HG02610 (cell line): ENCODE data around the gene SLC6A18.

Experiments used
- ATAC-seq: cut with Tn5 transposase; IDR thresholded peaks from one replicate; pipeline ENCODE4 v1.9.1; 2021; ENCODE audit warnings: mild to moderate bottlenecking, moderate library complexity; ENCODE audit not compliant: unreplicated experiment

Gene SLC6A18

GRCh38 chr5:1202026-1202797, 23.0 kb upstream of the SLC6A18 start:
- no peak for ATAC-seq

GRCh38 chr5:1202798-1203185, 22.4 kb upstream of the SLC6A18 start:
- ATAC-seq: no peak

- no peak for ATAC-seq
These were observed 21.7 kb upstream of the SLC6A18 start for GRCh38 chr5:1203311-1203967.

- ATAC-seq: no peak
These were observed 21.1 kb upstream of the SLC6A18 start for GRCh38 chr5:1203968-1204692.

- no peak for ATAC-seq
These were observed 20.4 kb upstream of the SLC6A18 start for GRCh38 chr5:1204693-1205242.

- ATAC-seq: no peak
These were observed 19.7 kb upstream of the SLC6A18 start for GRCh38 chr5:1205255-1206180.

GRCh38 chr5:1206521-1207412, 18.4 kb upstream of the SLC6A18 start:
- ATAC-seq: no peak

- ATAC-seq: no peak
These were observed 17.6 kb upstream of the SLC6A18 start for GRCh38 chr5:1207555-1207954.

GRCh38 chr5:1208221-1208742, 16.9 kb upstream of the SLC6A18 start:
- no peak for ATAC-seq

GRCh38 chr5:1208743-1209488, 16.3 kb upstream of the SLC6A18 start:
- ATAC-seq: no peak

GRCh38 chr5:1209489-1209852, 15.7 kb upstream of the SLC6A18 start:
- no peak for ATAC-seq

- ATAC-seq: no peak
These were observed 15.0 kb upstream of the SLC6A18 start for GRCh38 chr5:1209896-1210776.

GRCh38 chr5:1210832-1211251, 14.3 kb upstream of the SLC6A18 start:
- no peak for ATAC-seq

- ATAC-seq: no peak
These were observed 13.5 kb upstream of the SLC6A18 start for GRCh38 chr5:1211701-1212100.

- no peak for ATAC-seq
These were observed 12.9 kb upstream of the SLC6A18 start for GRCh38 chr5:1212271-1212670.

- ATAC-seq: no peak
These were observed 12.3 kb upstream of the SLC6A18 start for GRCh38 chr5:1212881-1213280.

- ATAC-seq: no peak
These were observed 11.5 kb upstream of the SLC6A18 start for GRCh38 chr5:1213508-1214162.
